Measurements from ENCODE around the gene HABP2. TPM values are rescaled to one million over a fixed set of nuclear protein-coding genes. Genes with fewer than 3 reads are reported as not detected.

Gene HABP2
- total and polyA plus RNA-seq, 9 of the 15 experiments (the other 6 are each of a cell fraction or from before 2014, with no cell fraction given), result 0.09 TPM; not detected in 8

DNA sequence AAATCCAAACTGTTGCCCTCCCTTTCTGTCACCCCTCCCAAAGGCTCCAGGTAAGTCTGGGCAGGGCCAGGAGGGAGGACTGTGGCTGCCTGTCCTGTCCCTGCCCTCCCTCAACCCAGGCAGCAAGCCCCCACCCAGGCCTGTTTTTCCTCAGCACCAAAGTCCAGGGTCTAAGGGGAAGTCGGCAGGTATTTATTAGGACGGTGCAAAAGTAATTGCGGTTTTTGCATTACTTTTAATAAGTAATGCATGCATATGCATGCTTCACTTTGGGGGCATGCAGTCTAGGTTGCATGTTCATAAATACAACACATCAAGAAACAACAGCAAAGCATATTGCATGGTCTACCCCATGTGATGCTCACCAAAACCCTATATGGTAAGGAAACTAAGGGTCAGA, 15.2 kb upstream of the HABP2 start:
- 0% methylated on average over 3 of the region's 3 CpGs for WGBS (ENCODE audit: insufficient coverage, low coverage, missing lambda C conversion rate)
- no peaks in the 10 kb centered on the region for H3K36me3 ChIP-seq (ENCODE audit: control insufficient read depth, insufficient read depth, low read length)
- ATAC-seq (no peak), FAIRE-seq (no peak), DNase-seq (ENCODE audit: extremely low read depth in 1 of 4, low spot score in 3 of 4) (no peak)
- in situ Hi-C loops (cut with MboI), result no loop called here
- POLR2A ChIA-PET, result no interaction called here
- TF ChIP-seq FOXK1 (CRISPR knock-in tag; IDR thresholded peaks at IDR 0.05; ENCODE audit: borderline replicate concordance) (no peak), CREM (IDR thresholded peaks at IDR 0.05; ENCODE audit: low read depth) (no peak), GABPA (tag; conservative IDR thresholded peaks at IDR 0.05; ENCODE audit: low read depth) (no peak), TRIM28 (IDR thresholded peaks at IDR 0.05) (no peak), ZNF232 (CRISPR knock-in tag; IDR thresholded peaks at IDR 0.05) (no peak), STAT5B (CRISPR knock-in tag; IDR thresholded peaks at IDR 0.05) (no peak), SP2 (IDR thresholded peaks at IDR 0.05; ENCODE audit: extremely low read depth, low read depth, low read length, poor library complexity, severe bottlenecking) (no peak), ESRRB (CRISPR knock-in tag; IDR thresholded peaks at IDR 0.05; ENCODE audit: borderline replicate concordance) (no peak), NONO (IDR thresholded peaks at IDR 0.05; ENCODE audit: low read depth in 2 of 2, low read length in 1 of 2) (no peak), MAFF (IDR thresholded peaks at IDR 0.05; ENCODE audit: low read length) (no peak)
- TF ChIP-seq, protein P1, sequence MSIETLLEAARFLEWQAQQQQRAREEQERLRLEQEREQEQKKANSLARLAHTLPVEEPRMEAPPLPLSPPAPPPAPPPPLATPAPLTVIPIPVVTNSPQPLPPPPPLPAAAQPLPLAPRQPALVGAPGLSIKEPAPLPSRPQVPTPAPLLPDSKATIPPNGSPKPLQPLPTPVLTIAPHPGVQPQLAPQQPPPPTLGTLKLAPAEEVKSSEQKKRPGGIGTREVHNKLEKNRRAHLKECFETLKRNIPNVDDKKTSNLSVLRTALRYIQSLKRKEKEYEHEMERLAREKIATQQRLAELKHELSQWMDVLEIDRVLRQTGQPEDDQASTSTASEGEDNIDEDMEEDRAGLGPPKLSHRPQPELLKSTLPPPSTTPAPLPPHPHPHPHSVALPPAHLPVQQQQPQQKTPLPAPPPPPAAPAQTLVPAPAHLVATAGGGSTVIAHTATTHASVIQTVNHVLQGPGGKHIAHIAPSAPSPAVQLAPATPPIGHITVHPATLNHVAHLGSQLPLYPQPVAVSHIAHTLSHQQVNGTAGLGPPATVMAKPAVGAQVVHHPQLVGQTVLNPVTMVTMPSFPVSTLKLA (conservative IDR thresholded peaks at IDR 0.05), result no peak
- H3K27me3 ChIP-seq (ENCODE audit: control insufficient read depth in 2 of 2, insufficient read depth in 2 of 2, low read length in 2 of 2), result peaks cover 0 to 6% of the 10 kb centered on the region in 2 experiments; a peak in 2 of 5 replicates
- H3K9me1 ChIP-seq (ENCODE audit: control insufficient read depth, insufficient read depth, low read length), result no peaks in the 10 kb centered on the region
- H3K9ac ChIP-seq (ENCODE audit: insufficient read depth in 1 of 2, low read depth in 2 of 2, low read length in 2 of 2), result no peak overlapping the region
- intact Hi-C loops (cut with micrococcal nuclease), result no loop called here
- no peak overlapping the region for H3K4me3 ChIP-seq
- no TSS peak for BruUV-seq (replicated peaks)
- H3K27ac ChIP-seq (ENCODE audit: extremely low read depth, low read depth, low read length), result no peak overlapping the region
- no peaks in the 10 kb centered on the region for H3K9me3 ChIP-seq (replicated peaks; ENCODE audit: control insufficient read depth, insufficient read depth, low read depth, low read length)
- no peaks in the 10 kb centered on the region for H3K79me2 ChIP-seq (ENCODE audit: control insufficient read depth, insufficient read depth, low read length)
- no peaks in the 10 kb centered on the region for H3K4me1 ChIP-seq (replicated peaks in 1 of 2; ENCODE audit: control insufficient read depth in 2 of 2, insufficient read depth in 2 of 2, low read length in 2 of 2)
- H2AFZ ChIP-seq (ENCODE audit: low read depth, low read length), result no peak overlapping the region
- CTCF ChIA-PET (ENCODE audit: low intra/inter-chr PET ratio), result no interaction called here
- no peaks in the 10 kb centered on the region for H4K20me1 ChIP-seq (replicated peaks; ENCODE audit: control insufficient read depth, insufficient read depth, low read length)
- no peak overlapping the region for H3K4me2 ChIP-seq (ENCODE audit: insufficient read depth, low read length)
